Frontal cortex (tissue), 4 donors: ENCODE data around the gene PAK6. TPM values are rescaled to one million over a fixed set of nuclear protein-coding genes. Genes with fewer than 3 reads are reported as not detected.

Experiments used
- DNase-seq, 2 donors: peaks; one replicate each; pipeline ENCODE4 v3.0.0; 2012; ENCODE audit warnings: low spot score in 2 of 2
- FAIRE-seq: peaks from 2 replicates; lab custom pipeline; 2012; peaks lifted over from hg19 to GRCh38; lab: Jason Lieb, UNC
- total RNA-seq: library from RNA; depleted of rRNA; stranded (reverse); fragments of >200 nt; gene quantifications from one replicate; pipeline ENCODE4 v1.2.3, GENCODE V29; 2014
- donor health status: control.
- donor health status: control.
- donor health status: control.

The PAK6 gene
- total RNA-seq, 1 donor from 2014 or later = 11.8 TPM

- FAIRE-seq (no peak), DNase-seq (peak in 1 of 2 donors; percentile 44)
Observed at GRCh38 chr15:40322531-40323238, 83.8 kb downstream of the PAK6 start.

GRCh38 chr15:40323239-40323952 lies 84.5 kb downstream of the PAK6 start, which contains the start of gene INAFM2:
Gene INAFM2, plus strand, starts transcription at chr15:40323692. Its CDS starts 364 bp downstream, at chr15:40324056.
- peak; percentile 91 to 93 for DNase-seq
- no peak for FAIRE-seq

GRCh38 chr15:40323953-40324937 lies 85.4 kb downstream of the PAK6 start:
- FAIRE-seq (no peak), DNase-seq (peak in 1 of 2 donors; percentile 68)

GRCh38 chr15:40325188-40325587 lies 86.3 kb downstream of the PAK6 start:
- FAIRE-seq (no peak), DNase-seq (no peak)

GRCh38 chr15:40325700-40326099 lies 86.8 kb downstream of the PAK6 start:
- no peak for FAIRE-seq
- DNase-seq = no peak

Other genes with a start within 250 kb of the PAK6 start
- 102 TPM for gene SRP14, start 199.9 kb upstream of the PAK6 start, total RNA-seq
- gene BMF, start 130.2 kb upstream of the PAK6 start, total RNA-seq = 2.9 TPM
- gene BUB1B, start 78.0 kb upstream of the PAK6 start, total RNA-seq = 11.4 TPM
- 2.0 TPM for gene ANKRD63, start 44.0 kb downstream of the PAK6 start, total RNA-seq
- gene PLCB2, start 68.9 kb downstream of the PAK6 start, total RNA-seq = 4.1 TPM
- 10.6 TPM for gene INAFM2, start 84.6 kb downstream of the PAK6 start, total RNA-seq
- 0.41 TPM for gene CCDC9B, start 101.9 kb downstream of the PAK6 start, total RNA-seq
- gene PHGR1, start 112.0 kb downstream of the PAK6 start, total RNA-seq = not detected
- 5.3 TPM for gene DISP2, start 119.2 kb downstream of the PAK6 start, total RNA-seq
- 22.4 TPM for gene KNSTRN, start 143.7 kb downstream of the PAK6 start, total RNA-seq
- 15.1 TPM for gene IVD, start 166.7 kb downstream of the PAK6 start, total RNA-seq
- 7.3 TPM for gene BAHD1, start 201.9 kb downstream of the PAK6 start, total RNA-seq
- gene CHST14, start 231.9 kb downstream of the PAK6 start, total RNA-seq = 0.82 TPM